ENCODE results near the gene ANK2. TPM values are rescaled to one million over a fixed set of nuclear protein-coding genes. Genes with fewer than 3 reads are reported as not detected.
A peak's percentile ranks its signal among the peaks of the same experiment; 100 is the strongest.

The ANK2 gene
- total RNA-seq, 5 donors from 2014 or later (not counting 1 experiment from before 2014, with no cell fraction given): 0.25 to 0.62 (median 0.31) TPM; not detected in 1

GRCh38 chr4:113405874-113406722 is 356.6 kb downstream of the ANK2 start:
- Histone ChIP-seq H3K9me3 (no peaks in the 10 kb centered on the region), H3K27me3 (replicated peaks in 1 of 2; ENCODE audit: control insufficient read depth in 2 of 2, extremely low read depth in 1 of 2, insufficient read depth in 2 of 2, low read length in 1 of 2) (no peaks in the 10 kb centered on the region), H3K4me1 (ENCODE audit: control insufficient read depth in 1 of 2, extremely low read depth in 1 of 2, insufficient read depth in 2 of 2, low read length in 2 of 2) (no peaks in the 10 kb centered on the region), H3K36me3 (ENCODE audit: control insufficient read depth in 2 of 2, extremely low read depth in 1 of 2, insufficient read depth in 1 of 2, low read length in 1 of 2) (no peaks in the 10 kb centered on the region), H3K27ac (ENCODE audit: low read length) (no peak overlapping the region), H3K4me3 (ENCODE audit: control insufficient read depth in 1 of 2, extremely low read depth in 1 of 2, low read length in 1 of 2) (no peak overlapping the region)
- 100% methylated on average over 1 of the region's 7 CpGs for WGBS (ENCODE audit: insufficient coverage)
- H3K27ac Mint-ChIP-seq: no peak overlapping the region
- DNase-seq: no peak
- H3K9me3 Mint-ChIP-seq: no peaks in the 10 kb centered on the region
- H3K4me1 Mint-ChIP-seq: peaks cover 0 to 4% (median 2%) of the 10 kb centered on the region in 3 donors
- H3K27me3 Mint-ChIP-seq: peaks cover 2 to 3% of the 10 kb centered on the region in 2 donors
- no peaks in the 10 kb centered on the region for H3K36me3 Mint-ChIP-seq
- no peak for ATAC-seq (replicated peaks in 1 of 4)
- ChIA-PET CTCF (interaction anchor here in 1 of 2 donors (0.5 kb wide), 1 partner anchor 16 kb away, joined by 6 read pairs; no protein-coding TSS in a partner anchor), POLR2A (no interaction called here)
- H3K4me3 Mint-ChIP-seq: no peak overlapping the region

GRCh38 chr4:113406723-113407016 is 357.2 kb downstream of the ANK2 start:
- Histone ChIP-seq H3K4me1 (ENCODE audit: control insufficient read depth in 1 of 2, extremely low read depth in 1 of 2, insufficient read depth in 2 of 2, low read length in 2 of 2) (no peaks in the 10 kb centered on the region), H3K4me3 (ENCODE audit: control insufficient read depth in 1 of 2, extremely low read depth in 1 of 2, low read length in 1 of 2) (no peak overlapping the region), H3K9me3 (no peaks in the 10 kb centered on the region), H3K27me3 (replicated peaks in 1 of 2; ENCODE audit: control insufficient read depth in 2 of 2, extremely low read depth in 1 of 2, insufficient read depth in 2 of 2, low read length in 1 of 2) (no peaks in the 10 kb centered on the region), H3K27ac (ENCODE audit: low read length) (no peak overlapping the region), H3K36me3 (ENCODE audit: control insufficient read depth in 2 of 2, extremely low read depth in 1 of 2, insufficient read depth in 1 of 2, low read length in 1 of 2) (no peaks in the 10 kb centered on the region)
- peaks cover 0 to 4% (median 2%) of the 10 kb centered on the region in 3 donors for H3K4me1 Mint-ChIP-seq
- H3K27ac Mint-ChIP-seq: no peak overlapping the region
- ChIA-PET POLR2A (no interaction called here), CTCF (interaction anchor here in 1 of 2 donors (0.5 kb wide), 1 partner anchor 15 kb away, joined by 6 read pairs; no protein-coding TSS in a partner anchor)
- ATAC-seq (replicated peaks in 1 of 4): no peak
- H3K4me3 Mint-ChIP-seq: no peak overlapping the region
- 87% methylated on average over 7 of the region's 7 CpGs for WGBS (ENCODE audit: insufficient coverage)
- peaks cover 2 to 9% of the 10 kb centered on the region in 2 donors for H3K27me3 Mint-ChIP-seq
- no peaks in the 10 kb centered on the region for H3K9me3 Mint-ChIP-seq
- H3K36me3 Mint-ChIP-seq: no peaks in the 10 kb centered on the region
- no peak for DNase-seq

GRCh38 chr4:113407409-113407808 is 358.0 kb downstream of the ANK2 start:
- ChIA-PET CTCF (no interaction called here), POLR2A (no interaction called here)
- Mint-ChIP-seq H3K4me3 (no peak overlapping the region), H3K27ac (no peak overlapping the region), H3K4me1 (peaks cover 0 to 4% (median 2%) of the 10 kb centered on the region in 3 donors), H3K27me3 (peaks cover 4 to 12% of the 10 kb centered on the region in 2 donors), H3K36me3 (no peaks in the 10 kb centered on the region), H3K9me3 (no peaks in the 10 kb centered on the region)
- 40% methylated on average over 1 of the region's 2 CpGs for WGBS (ENCODE audit: insufficient coverage)
- DNase-seq (no peak), ATAC-seq (replicated peaks in 1 of 4) (no peak)
- no peaks in the 10 kb centered on the region for H3K9me3 ChIP-seq
- no peak overlapping the region for H3K4me3 ChIP-seq (ENCODE audit: control insufficient read depth in 1 of 2, extremely low read depth in 1 of 2, low read length in 1 of 2)
- H3K4me1 ChIP-seq (ENCODE audit: control insufficient read depth in 1 of 2, extremely low read depth in 1 of 2, insufficient read depth in 2 of 2, low read length in 2 of 2): no peaks in the 10 kb centered on the region
- H3K27ac ChIP-seq (ENCODE audit: low read length): no peak overlapping the region
- H3K36me3 ChIP-seq (ENCODE audit: control insufficient read depth in 2 of 2, extremely low read depth in 1 of 2, insufficient read depth in 1 of 2, low read length in 1 of 2): no peaks in the 10 kb centered on the region
- H3K27me3 ChIP-seq (replicated peaks in 1 of 2; ENCODE audit: control insufficient read depth in 2 of 2, extremely low read depth in 1 of 2, insufficient read depth in 2 of 2, low read length in 1 of 2): no peaks in the 10 kb centered on the region

DNA sequence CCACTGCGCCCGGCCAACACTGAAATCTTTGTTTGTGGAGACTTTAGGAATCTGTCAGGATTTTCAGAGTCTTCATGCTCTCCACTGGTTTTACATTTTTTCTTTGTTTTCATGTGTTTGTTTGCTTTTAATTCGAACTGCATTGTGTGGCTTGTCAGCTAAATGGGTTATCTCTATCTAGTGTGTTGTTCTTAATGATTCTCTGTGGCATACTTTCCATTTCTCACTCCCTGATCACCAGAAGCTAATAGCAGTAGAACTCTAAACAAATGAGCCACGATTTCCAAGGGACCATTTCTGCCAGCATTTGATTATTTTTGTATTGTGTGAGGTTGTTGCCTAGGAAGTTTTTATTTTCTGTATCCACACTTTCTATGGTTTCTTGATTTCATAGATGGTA is 359.7 kb downstream of the ANK2 start:
- H3K9me3 ChIP-seq: no peaks in the 10 kb centered on the region
- ATAC-seq (replicated peaks in 1 of 4): no peak
- H3K36me3 Mint-ChIP-seq: no peaks in the 10 kb centered on the region
- peaks cover 0 to 4% (median 2%) of the 10 kb centered on the region in 3 donors for H3K4me1 Mint-ChIP-seq
- no peaks in the 10 kb centered on the region for H3K27me3 ChIP-seq (replicated peaks in 1 of 2; ENCODE audit: control insufficient read depth in 2 of 2, extremely low read depth in 1 of 2, insufficient read depth in 2 of 2, low read length in 1 of 2)
- H3K4me3 ChIP-seq (ENCODE audit: control insufficient read depth in 1 of 2, extremely low read depth in 1 of 2, low read length in 1 of 2): no peak overlapping the region
- H3K27me3 Mint-ChIP-seq: peaks cover 4 to 12% of the 10 kb centered on the region in 2 donors
- H3K4me3 Mint-ChIP-seq: no peak overlapping the region
- no peak overlapping the region for H3K27ac ChIP-seq (ENCODE audit: low read length)
- ChIA-PET POLR2A (no interaction called here), CTCF (no interaction called here)
- H3K27ac Mint-ChIP-seq: no peak overlapping the region
- H3K4me1 ChIP-seq (ENCODE audit: control insufficient read depth in 1 of 2, extremely low read depth in 1 of 2, insufficient read depth in 2 of 2, low read length in 2 of 2): no peaks in the 10 kb centered on the region
- DNase-seq: no peak
- no peaks in the 10 kb centered on the region for H3K36me3 ChIP-seq (ENCODE audit: control insufficient read depth in 2 of 2, extremely low read depth in 1 of 2, insufficient read depth in 1 of 2, low read length in 1 of 2)
- no CpG with 5 or more reads among the region's 4 CpGs for WGBS (ENCODE audit: insufficient coverage)
- no peaks in the 10 kb centered on the region for H3K9me3 Mint-ChIP-seq

DNA sequence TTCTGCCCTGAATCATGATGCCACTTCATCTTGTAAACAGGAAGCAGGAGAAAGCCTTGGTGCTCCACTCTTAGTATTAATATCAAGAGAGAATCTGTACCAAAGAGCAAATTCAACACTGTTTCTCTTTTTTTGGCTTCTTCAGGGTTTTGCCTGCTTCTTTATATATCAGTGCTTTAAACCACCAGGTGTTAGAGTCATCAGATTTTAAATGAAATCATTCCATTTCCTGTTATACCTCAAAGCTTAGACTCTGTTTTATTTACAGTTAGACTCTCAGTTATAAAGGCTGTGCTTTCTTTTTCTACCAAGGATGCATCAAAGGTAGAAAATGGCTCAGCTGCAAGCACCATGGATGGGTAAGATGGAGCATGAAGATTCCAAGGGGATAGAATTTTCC is 361.2 kb downstream of the ANK2 start:
- POLR2A ChIA-PET: no interaction called here

DNA sequence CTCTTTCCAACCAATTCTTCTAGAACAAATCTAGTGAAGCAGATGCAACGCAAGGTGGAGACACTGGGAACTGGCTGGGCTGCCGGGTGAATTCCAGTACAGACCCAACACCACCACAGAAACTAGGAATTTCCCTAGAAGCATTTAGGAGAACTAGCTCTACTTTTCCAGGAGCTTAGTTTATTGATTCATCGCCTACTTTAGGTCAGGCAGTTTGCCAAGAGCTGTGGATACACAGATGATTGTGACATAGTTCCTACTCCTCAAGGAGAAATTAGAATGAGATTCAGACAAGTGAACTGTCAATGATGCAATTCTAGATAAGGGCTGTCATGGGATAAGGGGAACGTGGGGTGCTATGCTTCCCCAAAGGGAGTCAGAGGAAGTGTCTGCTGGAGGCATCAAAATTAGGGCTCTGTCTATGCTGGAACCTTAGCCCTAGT is 362.1 kb downstream of the ANK2 start:
- no peaks in the 10 kb centered on the region for H3K9me3 ChIP-seq
- no peaks in the 10 kb centered on the region for H3K4me1 ChIP-seq (ENCODE audit: control insufficient read depth in 1 of 2, extremely low read depth in 1 of 2, insufficient read depth in 2 of 2, low read length in 2 of 2)
- no peak overlapping the region for H3K27ac ChIP-seq (ENCODE audit: low read length)
- ChIA-PET CTCF (no interaction called here), POLR2A (no interaction called here)
- no peak overlapping the region for H3K4me3 ChIP-seq (ENCODE audit: control insufficient read depth in 1 of 2, extremely low read depth in 1 of 2, low read length in 1 of 2)
- H3K4me1 Mint-ChIP-seq: peaks cover 0 to 4% (median 2%) of the 10 kb centered on the region in 3 donors
- H3K4me3 Mint-ChIP-seq: no peak overlapping the region
- no peaks in the 10 kb centered on the region for H3K27me3 ChIP-seq (replicated peaks in 1 of 2; ENCODE audit: control insufficient read depth in 2 of 2, extremely low read depth in 1 of 2, insufficient read depth in 2 of 2, low read length in 1 of 2)
- ATAC-seq (replicated peaks in 1 of 4): no peak
- H3K36me3 ChIP-seq (ENCODE audit: control insufficient read depth in 2 of 2, extremely low read depth in 1 of 2, insufficient read depth in 1 of 2, low read length in 1 of 2): no peaks in the 10 kb centered on the region
- WGBS (ENCODE audit: insufficient coverage): 14% methylated on average over 1 of the region's 4 CpGs
- no peaks in the 10 kb centered on the region for H3K9me3 Mint-ChIP-seq
- peaks cover 4 to 12% of the 10 kb centered on the region in 2 donors for H3K27me3 Mint-ChIP-seq
- no peak for DNase-seq
- no peaks in the 10 kb centered on the region for H3K36me3 Mint-ChIP-seq
- no peak overlapping the region for H3K27ac Mint-ChIP-seq

More for the DNA sequence above, 361.2 kb downstream of the ANK2 start:
- H3K9me3 ChIP-seq: no peaks in the 10 kb centered on the region
- Mint-ChIP-seq H3K36me3 (no peaks in the 10 kb centered on the region), H3K9me3 (no peaks in the 10 kb centered on the region), H3K27ac (peak overlapping the region in 1 of 2 donors; percentile 5), H3K27me3 (peaks cover 4 to 12% of the 10 kb centered on the region in 2 donors), H3K4me1 (peaks cover 0 to 4% (median 2%) of the 10 kb centered on the region in 3 donors), H3K4me3 (no peak overlapping the region)
- no peaks in the 10 kb centered on the region for H3K4me1 ChIP-seq (ENCODE audit: control insufficient read depth in 1 of 2, extremely low read depth in 1 of 2, insufficient read depth in 2 of 2, low read length in 2 of 2)
- no peaks in the 10 kb centered on the region for H3K36me3 ChIP-seq (ENCODE audit: control insufficient read depth in 2 of 2, extremely low read depth in 1 of 2, insufficient read depth in 1 of 2, low read length in 1 of 2)
- H3K4me3 ChIP-seq (ENCODE audit: control insufficient read depth in 1 of 2, extremely low read depth in 1 of 2, low read length in 1 of 2): no peak overlapping the region
- DNase-seq (no peak), ATAC-seq (replicated peaks in 1 of 4) (no peak)
- H3K27me3 ChIP-seq (replicated peaks in 1 of 2; ENCODE audit: control insufficient read depth in 2 of 2, extremely low read depth in 1 of 2, insufficient read depth in 2 of 2, low read length in 1 of 2): no peaks in the 10 kb centered on the region
- no peak overlapping the region for H3K27ac ChIP-seq (ENCODE audit: low read length)
- CTCF ChIA-PET: interaction anchor here in 1 of 2 donors (0.6 kb wide), 1 partner anchor 14 kb away, joined by 4 read pairs; no protein-coding TSS in a partner anchor
